H1 (cell line): Measurements from ENCODE around the gene SLC24A3. TPM values are rescaled to one million over a fixed set of nuclear protein-coding genes. Genes with fewer than 3 reads are reported as not detected.
A peak's percentile ranks its signal among the peaks of the same experiment; 100 is the strongest.

Source experiments
- CTCF ChIA-PET: fragments of 300-600 bp; sonication (Branson Sonifier 250); formaldehyde crosslinking; loops from one replicate; lab custom pipeline; 2021; ENCODE audit not compliant: partially characterized antibody; lab: Charles Lee
- POLR2A ChIA-PET: fragments of 300-600 bp; sonication (Branson Sonifier 250); formaldehyde crosslinking; loops from one replicate; lab custom pipeline; 2021; ENCODE audit warnings: inconsistent platforms; ENCODE audit not compliant: partially characterized antibody; lab: Charles Lee
- DNase-seq, 2 experiments: peaks; one replicate each; pipeline versions ENCODE4 v3.0.0 to v3.0.0-alpha.2; 2010 to 2022; ENCODE audit warnings: low spot score in 2 of 2, low read depth in 1 of 2, mixed read lengths in 1 of 2
- FAIRE-seq: peaks from 2 replicates; lab custom pipeline; 2011; peaks lifted over from hg19 to GRCh38; lab: Jason Lieb, UNC
- H2AFZ ChIP-seq: 2 replicates; pipeline ENCODE4 v1.8.1; 2012; ENCODE audit warnings: low read length, inconsistent platforms
- H2AK5ac ChIP-seq: 2 replicates; pipeline ENCODE4 v1.6.1; 2013; ENCODE audit warnings: low read depth, low read length
- H2BK120ac ChIP-seq: replicated peaks from 2 replicates; pipeline ENCODE3; 2013; ENCODE audit warnings: low read depth, low read length, inconsistent platforms
- H2BK12ac ChIP-seq: 2 replicates; pipeline ENCODE4 v1.6.1; 2013; ENCODE audit warnings: low read depth, low read length
- H2BK15ac ChIP-seq: 2 replicates; pipeline ENCODE4 v1.6.1; 2013; ENCODE audit warnings: low read length
- H2BK20ac ChIP-seq: 2 replicates; pipeline ENCODE4 v1.6.1; 2013; ENCODE audit warnings: low read length
- H2BK5ac ChIP-seq: 2 replicates; pipeline ENCODE4 v1.6.1; 2013; ENCODE audit warnings: low read depth, low read length
- H3K14ac ChIP-seq: 2 replicates; pipeline ENCODE4 v1.6.1; 2013; ENCODE audit warnings: inconsistent platforms; ENCODE audit not compliant: insufficient read length
- H3K18ac ChIP-seq: 2 replicates; pipeline ENCODE4 v1.6.1; 2013; ENCODE audit warnings: low read length; ENCODE audit errors: extremely low read depth
- H3K23ac ChIP-seq: 2 replicates; pipeline ENCODE4 v1.6.1; 2013; ENCODE audit warnings: inconsistent platforms; ENCODE audit not compliant: insufficient read length
- H3K23me2 ChIP-seq: 2 replicates; pipeline ENCODE4 v1.6.1; 2013; ENCODE audit warnings: low read depth, low read length
- H3K27ac ChIP-seq: 2 replicates; pipeline ENCODE4 v1.6.1; 2011; ENCODE audit warnings: low read depth, low read length, inconsistent platforms
- H3K27me3 ChIP-seq, 4 experiments: replicated peaks in 1 of 4; 1 replicate in 1 of 4; 2 replicates in 3 of 4; pipeline versions ENCODE4 v1.6.1 to v1.8.1; 2011 to 2013; ENCODE audit warnings: low read length in 3 of 4, mild to moderate bottlenecking in 3 of 4, inconsistent platforms in 2 of 4, mixed read lengths in 2 of 4, moderate library complexity in 1 of 4; ENCODE audit not compliant: control insufficient read depth in 3 of 4, insufficient read depth in 3 of 4; ENCODE audit errors: extremely low read depth in 1 of 4
- H3K36me3 ChIP-seq, 4 experiments: 2 replicates each; pipeline versions ENCODE4 v1.6.1 to v1.8.1; 2011 to 2013; ENCODE audit warnings: mild to moderate bottlenecking in 4 of 4, low read length in 3 of 4, moderate library complexity in 2 of 4, control low read depth in 1 of 4, inconsistent platforms in 1 of 4; ENCODE audit not compliant: insufficient read depth in 4 of 4, control insufficient read depth in 2 of 4
- H3K4ac ChIP-seq: replicated peaks from 2 replicates; pipeline ENCODE3; 2013; ENCODE audit warnings: low read length, low read depth, mixed read lengths, inconsistent platforms; ENCODE audit not compliant: insufficient read length
- H3K4me1 ChIP-seq, 4 experiments: replicated peaks in 1 of 4; 1 replicate in 1 of 4; 2 replicates in 3 of 4; pipeline versions ENCODE4 v1.6.1 to v1.8.1; 2011 to 2013; ENCODE audit warnings: low read length in 3 of 4, inconsistent platforms in 2 of 4, mixed read lengths in 1 of 4; ENCODE audit not compliant: insufficient read depth in 4 of 4, control insufficient read depth in 3 of 4
- H3K4me2 ChIP-seq, 2 experiments: 2 replicates each; pipeline versions ENCODE4 v1.6.1 to v1.8.1; 2011 to 2013; ENCODE audit warnings: low read depth in 2 of 2, low read length in 2 of 2, control low read depth in 1 of 2, inconsistent platforms in 1 of 2, mild to moderate bottlenecking in 1 of 2; ENCODE audit not compliant: insufficient read depth in 1 of 2
- H3K4me3 ChIP-seq, 4 experiments: fragments of 200-600, 300-600 bp in 1 of 4; sonication (generic), shearing (Covaris generic), sonication (Bioruptor Twin) in 1 of 4; 2 replicates each; pipeline versions ENCODE4 v1.5.1 to v1.8.1; 2011 to 2016; ENCODE audit warnings: low read length in 4 of 4, low read depth in 3 of 4, control low read depth in 2 of 4, inconsistent platforms in 2 of 4, mild to moderate bottlenecking in 2 of 4, mixed read lengths in 1 of 4, moderate library complexity in 1 of 4; ENCODE audit not compliant: insufficient read depth in 2 of 4; ENCODE audit errors: extremely low read depth in 1 of 4
- H3K56ac ChIP-seq: replicated peaks from 2 replicates; pipeline ENCODE3; 2013; ENCODE audit warnings: low read depth, mild to moderate bottlenecking, mixed read lengths, low read length, inconsistent platforms; ENCODE audit not compliant: insufficient read length
- H3K79me1 ChIP-seq: 2 replicates; pipeline ENCODE4 v1.6.1; 2013; ENCODE audit warnings: low read depth, low read length, control low read depth
- H3K79me2 ChIP-seq, 2 experiments: 2 replicates each; pipeline versions ENCODE4 v1.6.1 to v1.8.1; 2012 to 2013; ENCODE audit warnings: low read length in 2 of 2, mild to moderate bottlenecking in 2 of 2, inconsistent platforms in 1 of 2; ENCODE audit not compliant: insufficient read depth in 2 of 2, control insufficient read depth in 1 of 2
- H3K9ac ChIP-seq, 4 experiments: replicated peaks in 1 of 4; 1 replicate in 1 of 4; 2 replicates in 3 of 4; pipeline versions ENCODE4 v1.6.1 to v1.8.1; 2011 to 2013; ENCODE audit warnings: low read depth in 3 of 4, low read length in 3 of 4, control low read depth in 2 of 4, mild to moderate bottlenecking in 2 of 4, moderate library complexity in 2 of 4, inconsistent platforms in 1 of 4; ENCODE audit errors: extremely low read depth in 1 of 4
- H3K9me3 ChIP-seq, 2 experiments: 2 replicates each; pipeline versions ENCODE4 v1.6.1 to v1.8.1; 2012 to 2013; ENCODE audit warnings: mild to moderate bottlenecking in 2 of 2, moderate library complexity in 2 of 2, control low read depth in 1 of 2, inconsistent platforms in 1 of 2, low read depth in 1 of 2, low read length in 1 of 2, mixed read lengths in 1 of 2; ENCODE audit not compliant: insufficient read depth in 2 of 2
- H4K20me1 ChIP-seq, 2 experiments: replicated peaks in 1 of 2; 2 replicates each; pipeline versions ENCODE3 to v1.8.1; 2011 to 2013; ENCODE audit warnings: inconsistent platforms in 2 of 2, low read length in 2 of 2, mild to moderate bottlenecking in 1 of 2; ENCODE audit not compliant: insufficient read depth in 2 of 2, control insufficient read depth in 1 of 2
- H4K5ac ChIP-seq: 2 replicates; pipeline ENCODE4 v1.6.1; 2013; ENCODE audit warnings: low read length, low read depth, mixed read lengths, inconsistent platforms; ENCODE audit not compliant: insufficient read length
- H4K8ac ChIP-seq: 2 replicates; pipeline ENCODE4 v1.8.0; 2013; ENCODE audit warnings: mild to moderate bottlenecking, moderate library complexity, low read length, inconsistent platforms; ENCODE audit not compliant: insufficient read depth; ENCODE audit errors: extremely low read depth
- H4K91ac ChIP-seq: replicated peaks from 2 replicates; pipeline ENCODE3; 2013; ENCODE audit warnings: low read length, mixed read lengths, inconsistent platforms; ENCODE audit not compliant: insufficient read length
- WGBS, 2 experiments: shearing (Covaris generic) in 1 of 2; methylation state at CpG; one replicate each; pipeline versions ENCODE4 v1.1.6 to v1.1.7; 2013 to 2015; ENCODE audit warnings: low lambda C conversion rate in 2 of 2, mixed read lengths in 2 of 2, inconsistent platforms in 1 of 2, low coverage in 1 of 2, missing lambda C conversion rate in 1 of 2; ENCODE audit not compliant: insufficient replicate concordance in 2 of 2, insufficient coverage in 1 of 2, insufficient read length in 1 of 2; ENCODE audit errors: extremely low coverage in 1 of 2, missing lambda C conversion rate in 1 of 2; 5-methylcytosine and 5-hydroxymethylcytosine counted together
- polyA plus RNA-seq, 7 experiments: library from polyadenylated mRNA; depleted of rRNA in 3 of 7; stranded (reverse) in 5 of 7; unstranded in 2 of 7; fragments of >200 nt in 5 of 7; fragments of 200-250 nt in 2 of 7; gene quantifications; 1 replicate in 5 of 7; 2 replicates in 1 of 7; 4 replicates in 1 of 7; pipeline versions ENCODE4 v1.2.1 to v1.2.3, GENCODE V29; 2011 to 2013; ENCODE audit warnings: missing spikeins in 2 of 7, mixed read lengths in 2 of 7
- total RNA-seq: library from RNA; stranded (reverse); fragmentation: NEBNext Ultra II Directional; extraction: Animal tissue kit (Norgen Biotek cat#: 25700); gene quantifications from 2 replicates; pipeline ENCODE4 v1.2.1, GENCODE V29; 2021
- TF ChIP-seq, protein P1 (sequence below): IDR thresholded peaks from 2 replicates; pipeline ENCODE4 v1.6.1; 2011; ENCODE audit warnings: low read depth, mild to moderate bottlenecking, low read length; ENCODE audit not compliant: insufficient read depth

The SLC24A3 gene
- total and polyA plus RNA-seq, 2 of the 8 experiments (the other 6 are each of a cell fraction or from before 2014, with no cell fraction given) = 4.5 to 6.3 TPM

DNA sequence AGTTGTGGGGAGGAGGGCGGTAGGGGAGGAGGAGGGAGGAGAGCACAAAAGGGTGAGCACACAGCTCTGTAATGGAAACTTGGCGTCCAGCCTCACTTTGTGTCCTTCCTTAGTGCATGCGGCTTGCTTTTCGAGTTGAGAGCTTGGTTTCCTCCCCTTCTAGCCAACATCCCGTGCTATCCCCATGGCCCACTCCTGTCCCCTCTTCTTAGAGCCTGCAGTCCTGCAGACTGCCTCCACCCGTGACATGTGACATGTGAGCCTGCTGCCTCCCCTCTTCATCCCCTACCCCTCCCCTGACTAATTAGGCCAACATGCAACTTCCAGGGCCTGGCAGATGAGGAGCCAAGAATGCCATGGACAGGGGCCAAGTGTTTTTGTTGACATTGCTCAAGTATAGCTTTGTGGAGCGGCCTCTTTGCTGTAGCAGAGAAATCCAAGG, 63.2 kb downstream of the SLC24A3 start:
- CTCF ChIA-PET = interaction anchor here (1.2 kb wide), 2 partner anchors 69 kb away, joined by 3 to 4 read pairs; no protein-coding TSS in a partner anchor

More for the DNA sequence above, 63.2 kb downstream of the SLC24A3 start:
- Histone ChIP-seq H2BK20ac (no peak overlapping the region), H3K23ac (no peak overlapping the region), H3K4me3 (no peak overlapping the region), H3K27me3 (no peaks in the 10 kb centered on the region), H3K4ac (no peak overlapping the region), H4K20me1 (no peaks in the 10 kb centered on the region), H3K79me1 (no peaks in the 10 kb centered on the region), H3K4me2 (no peak overlapping the region), H2AK5ac (no peak overlapping the region), H2BK15ac (no peak overlapping the region), H3K36me3 (no peaks in the 10 kb centered on the region), H4K91ac (no peak overlapping the region), H3K27ac (no peak overlapping the region), H3K9me3 (no peaks in the 10 kb centered on the region), H3K14ac (no peak overlapping the region), H3K23me2 (no peaks in the 10 kb centered on the region), H2AFZ (no peak overlapping the region), H2BK12ac (no peak overlapping the region), H2BK120ac (no peak overlapping the region), H3K79me2 (no peaks in the 10 kb centered on the region), H4K8ac (peak overlapping the region; percentile 31; the same call in 1 of the 2 replicates), H3K56ac (no peak overlapping the region), H3K4me1 (no peaks in the 10 kb centered on the region), H4K5ac (no peak overlapping the region), H2BK5ac (no peak overlapping the region), H3K18ac (no peak overlapping the region), H3K9ac (no peak overlapping the region)
- DNase-seq = no peak
- FAIRE-seq = no peak
- POLR2A ChIA-PET = no interaction called here
- TF ChIP-seq, protein P1, sequence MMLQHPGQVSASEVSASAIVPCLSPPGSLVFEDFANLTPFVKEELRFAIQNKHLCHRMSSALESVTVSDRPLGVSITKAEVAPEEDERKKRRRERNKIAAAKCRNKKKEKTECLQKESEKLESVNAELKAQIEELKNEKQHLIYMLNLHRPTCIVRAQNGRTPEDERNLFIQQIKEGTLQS = no peak
- WGBS, 2 experiments = 90% methylated on average over 7 of the region's 7 CpGs; no CpG with 5 or more reads in 1 of the 2 experiments
